SK-N-SH (cell line): ENCODE measurements around the gene SCARF1.

Experiments
- EZH2phosphoT487 ChIP-seq: fragments of 200-600 bp; sonication (generic); IDR thresholded peaks from 2 replicates; pipeline ENCODE4 v1.6.1; 2017; ENCODE audit warnings: low read depth, mixed run types, mild to moderate bottlenecking, antibody characterized with exemption, moderate library complexity, borderline replicate concordance
- FOXJ3 ChIP-seq: sonication (generic); formaldehyde crosslinking; IDR thresholded peaks from 2 replicates; pipeline ENCODE4 v1.5.1; 2020; ENCODE audit warnings: mild to moderate bottlenecking, missing genetic modification reagents
- RAD21 ChIP-seq: IDR thresholded peaks from 2 replicates; pipeline ENCODE4 v1.6.1; 2012; ENCODE audit warnings: mild to moderate bottlenecking, low read length
- TAF1 ChIP-seq: IDR thresholded peaks from 2 replicates; pipeline ENCODE4 v1.6.1; 2012; ENCODE audit warnings: low read depth, mild to moderate bottlenecking, low read length, moderate library complexity, borderline replicate concordance
- USF2 ChIP-seq: fragments of 150-350 bp; IDR thresholded peaks from 2 replicates; pipeline ENCODE4 v1.6.1; 2017; ENCODE audit warnings: antibody characterized with exemption, low read length, low read depth, borderline replicate concordance
- TF ChIP-seq, protein P1 (sequence below): fragments of 200-600 bp; sonication (generic); IDR thresholded peaks from 2 replicates; pipeline ENCODE4 v1.6.1; 2017; ENCODE audit warnings: antibody characterized with exemption, mild to moderate bottlenecking, moderate library complexity
- TF ChIP-seq, protein P2 (sequence below): IDR thresholded peaks from 2 replicates; pipeline ENCODE4 v1.6.1; 2012; ENCODE audit warnings: mild to moderate bottlenecking, low read depth, low read length, moderate library complexity

- no peak for TF ChIP-seq USF2
- TF ChIP-seq, protein P1, sequence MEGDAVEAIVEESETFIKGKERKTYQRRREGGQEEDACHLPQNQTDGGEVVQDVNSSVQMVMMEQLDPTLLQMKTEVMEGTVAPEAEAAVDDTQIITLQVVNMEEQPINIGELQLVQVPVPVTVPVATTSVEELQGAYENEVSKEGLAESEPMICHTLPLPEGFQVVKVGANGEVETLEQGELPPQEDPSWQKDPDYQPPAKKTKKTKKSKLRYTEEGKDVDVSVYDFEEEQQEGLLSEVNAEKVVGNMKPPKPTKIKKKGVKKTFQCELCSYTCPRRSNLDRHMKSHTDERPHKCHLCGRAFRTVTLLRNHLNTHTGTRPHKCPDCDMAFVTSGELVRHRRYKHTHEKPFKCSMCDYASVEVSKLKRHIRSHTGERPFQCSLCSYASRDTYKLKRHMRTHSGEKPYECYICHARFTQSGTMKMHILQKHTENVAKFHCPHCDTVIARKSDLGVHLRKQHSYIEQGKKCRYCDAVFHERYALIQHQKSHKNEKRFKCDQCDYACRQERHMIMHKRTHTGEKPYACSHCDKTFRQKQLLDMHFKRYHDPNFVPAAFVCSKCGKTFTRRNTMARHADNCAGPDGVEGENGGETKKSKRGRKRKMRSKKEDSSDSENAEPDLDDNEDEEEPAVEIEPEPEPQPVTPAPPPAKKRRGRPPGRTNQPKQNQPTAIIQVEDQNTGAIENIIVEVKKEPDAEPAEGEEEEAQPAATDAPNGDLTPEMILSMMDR, result no peak
- TF ChIP-seq FOXJ3 (CRISPR knock-in tag), result no peak
- no peak for TF ChIP-seq TAF1
- TF ChIP-seq, protein P2, sequence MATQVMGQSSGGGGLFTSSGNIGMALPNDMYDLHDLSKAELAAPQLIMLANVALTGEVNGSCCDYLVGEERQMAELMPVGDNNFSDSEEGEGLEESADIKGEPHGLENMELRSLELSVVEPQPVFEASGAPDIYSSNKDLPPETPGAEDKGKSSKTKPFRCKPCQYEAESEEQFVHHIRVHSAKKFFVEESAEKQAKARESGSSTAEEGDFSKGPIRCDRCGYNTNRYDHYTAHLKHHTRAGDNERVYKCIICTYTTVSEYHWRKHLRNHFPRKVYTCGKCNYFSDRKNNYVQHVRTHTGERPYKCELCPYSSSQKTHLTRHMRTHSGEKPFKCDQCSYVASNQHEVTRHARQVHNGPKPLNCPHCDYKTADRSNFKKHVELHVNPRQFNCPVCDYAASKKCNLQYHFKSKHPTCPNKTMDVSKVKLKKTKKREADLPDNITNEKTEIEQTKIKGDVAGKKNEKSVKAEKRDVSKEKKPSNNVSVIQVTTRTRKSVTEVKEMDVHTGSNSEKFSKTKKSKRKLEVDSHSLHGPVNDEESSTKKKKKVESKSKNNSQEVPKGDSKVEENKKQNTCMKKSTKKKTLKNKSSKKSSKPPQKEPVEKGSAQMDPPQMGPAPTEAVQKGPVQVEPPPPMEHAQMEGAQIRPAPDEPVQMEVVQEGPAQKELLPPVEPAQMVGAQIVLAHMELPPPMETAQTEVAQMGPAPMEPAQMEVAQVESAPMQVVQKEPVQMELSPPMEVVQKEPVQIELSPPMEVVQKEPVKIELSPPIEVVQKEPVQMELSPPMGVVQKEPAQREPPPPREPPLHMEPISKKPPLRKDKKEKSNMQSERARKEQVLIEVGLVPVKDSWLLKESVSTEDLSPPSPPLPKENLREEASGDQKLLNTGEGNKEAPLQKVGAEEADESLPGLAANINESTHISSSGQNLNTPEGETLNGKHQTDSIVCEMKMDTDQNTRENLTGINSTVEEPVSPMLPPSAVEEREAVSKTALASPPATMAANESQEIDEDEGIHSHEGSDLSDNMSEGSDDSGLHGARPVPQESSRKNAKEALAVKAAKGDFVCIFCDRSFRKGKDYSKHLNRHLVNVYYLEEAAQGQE, result no peak
- TF ChIP-seq RAD21, result no peak
- TF ChIP-seq EZH2phosphoT487, result no peak
Measured at GRCh38 chr17:1608676-1609075, 36.9 kb downstream of the SCARF1 start.
